ENCODE measurements around the gene MTHFD1L. TPM values are rescaled to one million over a fixed set of nuclear protein-coding genes. Genes with fewer than 3 reads are reported as not detected.

Gene MTHFD1L
- total and polyA plus RNA-seq, 2 of the 8 experiments (the other 6 are each of a cell fraction or from before 2014, with no cell fraction given): 29.2 to 105 TPM

DNA sequence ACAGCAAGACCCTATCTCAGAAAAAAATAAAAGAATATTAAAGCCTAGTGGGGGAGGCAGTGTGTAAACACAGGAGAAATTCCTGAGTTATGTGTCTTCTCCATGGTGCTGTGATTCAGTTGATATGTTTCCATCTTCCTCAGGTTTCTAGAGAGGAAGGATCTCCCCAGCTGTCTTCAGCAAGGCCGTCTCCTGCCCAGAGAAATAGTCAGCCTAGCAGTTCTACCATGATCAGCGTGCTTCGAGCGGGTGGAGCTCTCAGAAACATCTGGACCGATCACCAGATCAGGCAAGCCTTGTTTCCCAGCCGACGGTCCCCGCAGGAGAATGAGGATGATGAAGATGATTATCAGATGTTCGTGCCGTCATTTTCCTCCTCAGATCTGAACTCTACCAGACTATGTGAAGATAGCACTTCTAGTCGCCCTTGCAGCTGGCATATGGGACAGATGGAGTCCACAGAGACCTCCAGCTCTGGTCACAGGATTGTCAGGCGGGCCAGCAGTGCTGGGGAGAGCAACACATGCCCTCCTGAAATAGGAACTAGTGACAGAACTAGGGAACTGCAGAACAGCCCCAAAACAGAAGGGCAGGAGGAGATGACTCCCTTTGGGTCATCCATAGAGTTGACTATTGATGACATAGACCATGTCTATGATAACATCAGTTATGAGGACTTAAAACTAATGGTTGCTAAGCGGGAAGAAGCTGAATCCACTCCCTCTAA lies 34.9 kb upstream of the MTHFD1L start:
- H2AFZ ChIP-seq (ENCODE audit: low read length): no peak overlapping the region
- POLR2A ChIA-PET (ENCODE audit: partially characterized antibody): interaction anchor here (1.0 kb wide), 1 partner anchor 35 kb away, joined by 5 read pairs; the partner anchor contains the start of gene MTHFD1L
- CTCF ChIA-PET (ENCODE audit: partially characterized antibody): interaction anchor here (0.5 to 3.1 kb wide), 5 partner anchors 11 to 776 kb away, joined by 3 to 18 read pairs (median 3); no protein-coding TSS in a partner anchor
- TF ChIP-seq RFX5 (IDR thresholded peaks at IDR 0.05; ENCODE audit: borderline replicate concordance, low read depth, low read length): no peak
- TF ChIP-seq KDM1A (IDR thresholded peaks at IDR 0.05; ENCODE audit: borderline replicate concordance, low read length): no peak
- TF ChIP-seq BACH1 (IDR thresholded peaks at IDR 0.05; ENCODE audit: low read length): no peak
- no peak for TF ChIP-seq SP4 (IDR thresholded peaks at IDR 0.05; ENCODE audit: low read length)
- TF ChIP-seq RNF2 (IDR thresholded peaks at IDR 0.05; ENCODE audit: borderline replicate concordance, low read depth, low read length, missing control alignments, poor library complexity, severe bottlenecking): no peak
- TF ChIP-seq TAF7 (optimal IDR thresholded peaks at IDR 0.05; ENCODE audit: borderline replicate concordance, low read depth, low read length): no peak
- no peak for TF ChIP-seq YY1 (IDR thresholded peaks at IDR 0.05; ENCODE audit: low read depth, low read length)
- TF ChIP-seq SAP30 (IDR thresholded peaks at IDR 0.05; ENCODE audit: insufficient read depth, insufficient replicate concordance, low read length): no peak
- TF ChIP-seq USF2 (IDR thresholded peaks at IDR 0.05; ENCODE audit: low read length): no peak
- TF ChIP-seq, protein P1, sequence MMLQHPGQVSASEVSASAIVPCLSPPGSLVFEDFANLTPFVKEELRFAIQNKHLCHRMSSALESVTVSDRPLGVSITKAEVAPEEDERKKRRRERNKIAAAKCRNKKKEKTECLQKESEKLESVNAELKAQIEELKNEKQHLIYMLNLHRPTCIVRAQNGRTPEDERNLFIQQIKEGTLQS (IDR thresholded peaks at IDR 0.05; ENCODE audit: insufficient read depth, low read depth, low read length): no peak
- TF ChIP-seq SRF (IDR thresholded peaks at IDR 0.05; ENCODE audit: low read depth, low read length): no peak

More for the DNA sequence above, 34.9 kb upstream of the MTHFD1L start:
- Histone ChIP-seq H2BK120ac (replicated peaks; ENCODE audit: low read depth, low read length) (no peak overlapping the region), H3K79me1 (ENCODE audit: low read depth, low read length) (no peaks in the 10 kb centered on the region), H4K5ac (ENCODE audit: insufficient read length, low read depth, low read length) (no peak overlapping the region), H3K4me2 (ENCODE audit: insufficient read depth in 1 of 2, low read depth in 2 of 2, low read length in 2 of 2) (no peak overlapping the region), H3K14ac (ENCODE audit: insufficient read length) (no peak overlapping the region), H2BK12ac (ENCODE audit: low read depth, low read length) (no peak overlapping the region), H4K20me1 (replicated peaks in 1 of 2; ENCODE audit: control insufficient read depth in 1 of 2, insufficient read depth in 2 of 2, low read length in 2 of 2) (no peaks in the 10 kb centered on the region), H3K56ac (replicated peaks; ENCODE audit: insufficient read length, low read depth, low read length) (no peak overlapping the region), H2BK20ac (ENCODE audit: low read length) (no peak overlapping the region), H3K9me3 (ENCODE audit: insufficient read depth in 2 of 2, low read depth in 1 of 2, low read length in 1 of 2) (no peaks in the 10 kb centered on the region), H2BK15ac (ENCODE audit: low read length) (no peak overlapping the region), H4K91ac (replicated peaks; ENCODE audit: insufficient read length, low read length) (no peak overlapping the region), H3K4me3 (ENCODE audit: extremely low read depth in 1 of 4, insufficient read depth in 2 of 4, low read depth in 3 of 4, low read length in 4 of 4) (no peak overlapping the region), H4K8ac (ENCODE audit: extremely low read depth, insufficient read depth, low read length) (no peak overlapping the region), H3K23me2 (ENCODE audit: low read depth, low read length) (no peaks in the 10 kb centered on the region), H3K23ac (ENCODE audit: insufficient read length) (no peak overlapping the region), H2BK5ac (ENCODE audit: low read depth, low read length) (no peak overlapping the region), H3K27me3 (replicated peaks in 1 of 4; ENCODE audit: control insufficient read depth in 3 of 4, extremely low read depth in 1 of 4, insufficient read depth in 3 of 4, low read length in 3 of 4) (no peaks in the 10 kb centered on the region), H2AK5ac (ENCODE audit: low read depth, low read length) (no peak overlapping the region), H3K4me1 (replicated peaks in 1 of 4; ENCODE audit: control insufficient read depth in 3 of 4, insufficient read depth in 4 of 4, low read length in 3 of 4) (no peaks in the 10 kb centered on the region), H3K9ac (replicated peaks in 1 of 4; ENCODE audit: extremely low read depth in 1 of 4, low read depth in 3 of 4, low read length in 3 of 4) (no peak overlapping the region), H3K27ac (ENCODE audit: low read depth, low read length) (no peak overlapping the region), H3K4ac (replicated peaks; ENCODE audit: insufficient read length, low read depth, low read length) (no peak overlapping the region), H3K79me2 (ENCODE audit: control insufficient read depth in 1 of 2, insufficient read depth in 2 of 2, low read length in 2 of 2) (no peaks in the 10 kb centered on the region), H3K36me3 (ENCODE audit: control insufficient read depth in 2 of 4, insufficient read depth in 4 of 4, low read length in 3 of 4) (no peaks in the 10 kb centered on the region), H3K18ac (ENCODE audit: extremely low read depth, low read length) (no peak overlapping the region)
- WGBS, 2 experiments (ENCODE audit: extremely low coverage in 1 of 2, insufficient coverage in 1 of 2, insufficient read length in 1 of 2, insufficient replicate concordance in 2 of 2, low coverage in 1 of 2, low lambda C conversion rate in 2 of 2, missing lambda C conversion rate in 1 of 2): 92% methylated on average over 13 of the region's 13 CpGs; no CpG with 5 or more reads in 1 of the 2 experiments
- no peak for DNase-seq (ENCODE audit: low read depth in 1 of 2, low spot score in 2 of 2)
- FAIRE-seq: no peak

Measured in H1 (cell line).